Central memory CD4-positive, alpha-beta T cell (primary cell): ENCODE data around the gene MMP11.

ENCODE experiments used
- DNase-seq: peaks from one replicate; pipeline ENCODE4 v3.0.0; 2022

The MMP11 gene

DNA sequence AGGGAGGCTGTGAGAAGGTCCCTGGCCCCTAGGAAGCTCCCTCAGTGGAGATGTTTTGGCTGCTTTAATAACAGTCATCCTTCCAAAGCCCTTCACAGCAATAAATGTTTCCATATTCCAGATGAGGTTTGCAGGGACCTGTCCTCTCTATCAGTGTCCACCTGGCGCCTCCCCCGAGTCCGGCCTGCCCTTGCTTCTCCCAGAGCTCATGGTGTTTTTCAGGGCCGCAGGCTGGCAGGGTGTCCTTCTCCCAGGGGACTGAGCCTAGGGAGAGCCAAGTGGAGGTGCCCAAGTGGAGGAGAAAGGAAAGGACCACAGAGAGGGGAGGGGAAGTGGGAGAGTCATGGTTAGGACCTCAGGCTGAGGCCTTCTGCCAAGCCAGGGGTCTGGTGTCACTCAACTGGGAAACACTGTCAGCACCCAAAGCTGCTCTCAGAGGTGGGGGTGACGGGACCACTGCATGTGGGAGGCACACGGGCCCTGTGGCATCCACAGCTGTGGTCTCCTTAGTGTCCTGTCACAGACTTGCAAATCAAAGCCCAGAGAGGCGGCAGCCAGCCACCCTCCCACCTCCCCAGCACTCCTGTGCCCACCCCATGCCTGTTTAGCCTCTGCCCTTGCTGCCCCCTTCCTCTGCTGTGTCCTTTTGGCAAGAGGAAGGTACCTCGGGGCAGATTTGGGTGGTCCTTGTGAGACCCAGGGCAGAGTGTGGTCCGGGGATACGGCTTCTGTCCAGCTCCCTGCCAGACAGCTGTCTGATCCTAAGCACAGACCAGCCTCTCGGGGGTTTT is 59.8 kb downstream of the MMP11 start:
- no peak for DNase-seq

DNA sequence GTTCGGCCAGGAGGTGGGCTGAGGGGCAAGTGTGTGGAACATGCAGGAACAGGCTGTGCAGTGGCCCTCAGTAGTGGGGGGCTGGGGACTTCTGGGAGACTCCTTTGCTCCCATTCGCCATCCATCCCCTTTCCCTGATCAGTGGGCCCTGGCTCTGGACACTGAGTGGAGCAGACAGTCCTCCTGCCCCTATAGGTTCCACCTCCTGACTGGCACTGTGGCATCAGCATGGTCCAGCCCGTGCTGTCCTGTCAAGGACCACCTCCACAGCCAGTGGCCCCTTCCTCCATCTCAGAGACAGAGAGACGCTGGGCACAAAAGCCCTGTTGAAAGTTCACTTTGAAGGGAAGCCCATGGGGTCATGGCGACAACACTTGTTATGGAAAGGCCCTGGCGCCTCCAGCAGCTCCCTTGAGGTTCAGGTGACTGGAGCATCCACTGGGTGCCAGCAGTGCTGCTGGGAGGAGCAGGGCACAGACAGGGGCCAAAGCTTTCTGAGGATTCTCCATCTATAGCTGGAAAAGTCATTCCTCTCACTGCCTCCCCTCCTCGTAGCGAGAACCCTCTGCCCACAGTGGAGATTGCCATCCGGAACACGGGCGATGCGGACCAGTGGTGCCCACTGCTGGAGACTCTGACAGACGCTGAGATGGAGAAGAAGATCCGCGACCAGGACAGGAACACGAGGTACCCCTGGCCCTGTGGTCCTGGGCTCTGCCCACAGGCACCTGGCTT is 60.5 kb downstream of the MMP11 start:
- DNase-seq: no peak
